HepG2 (cell line): ENCODE results near the gene INPP5E. TPM values are rescaled to one million over a fixed set of nuclear protein-coding genes. Genes with fewer than 3 reads are reported as not detected.

Source experiments
- ARID3A ChIP-seq: IDR thresholded peaks from 2 replicates; pipeline ENCODE4 v1.6.1; 2012; ENCODE audit warnings: low read depth, low read length, improper control_type of control experiment
- CBFB ChIP-seq: sonication (generic); formaldehyde crosslinking; IDR thresholded peaks from 2 replicates; pipeline ENCODE4 v1.4.0; 2020; ENCODE audit warnings: missing genetic modification reagents
- CENPT ChIP-seq: sonication (generic); formaldehyde crosslinking; IDR thresholded peaks from 2 replicates; pipeline ENCODE4 v1.8.0; 2022; ENCODE audit warnings: low read depth, mild to moderate bottlenecking, moderate library complexity, missing genetic modification reagents
- ELF3 ChIP-seq: IDR thresholded peaks from 2 replicates; pipeline ENCODE4 v1.6.1; 2016; ENCODE audit warnings: missing genetic modification reagents, missing compliant biosample characterization
- HCFC1 ChIP-seq: fragments of 150-350 bp; IDR thresholded peaks from 2 replicates; pipeline ENCODE4 v1.6.1; 2014; ENCODE audit warnings: low read depth, low read length
- MYC ChIP-seq: sonication (generic); formaldehyde crosslinking; IDR thresholded peaks from 2 replicates; pipeline ENCODE4 v1.9.0; 2021; ENCODE audit warnings: missing genetic modification reagents, borderline replicate concordance
- NR1H2 ChIP-seq: sonication (generic); formaldehyde crosslinking; IDR thresholded peaks from 2 replicates; pipeline ENCODE4 v1.8.1; 2022; ENCODE audit warnings: low read depth, missing genetic modification reagents, borderline replicate concordance
- STAG1 ChIP-seq: sonication (generic); formaldehyde crosslinking; IDR thresholded peaks from 2 replicates; pipeline ENCODE4 v1.4.0; 2020; ENCODE audit warnings: missing genetic modification reagents
- U2AF1 ChIP-seq: fragments of 200-400 bp; formaldehyde crosslinking; optimal IDR thresholded peaks from 2 replicates; pipeline ENCODE3; 2017; ENCODE audit warnings: mild to moderate bottlenecking, low read depth, low read length
- U2AF2 ChIP-seq: fragments of 200-400 bp; formaldehyde crosslinking; IDR thresholded peaks from 2 replicates; pipeline ENCODE4 v1.6.1; 2017; ENCODE audit warnings: low read depth, mild to moderate bottlenecking, low read length
- UBTF ChIP-seq: sonication (generic); formaldehyde crosslinking; IDR thresholded peaks from 2 replicates; pipeline ENCODE4 v1.4.0; 2020; ENCODE audit warnings: mild to moderate bottlenecking, missing genetic modification reagents
- ZMYM3 ChIP-seq: sonication (generic); formaldehyde crosslinking; IDR thresholded peaks from 2 replicates; pipeline ENCODE4 v1.5.1; 2020; ENCODE audit warnings: mild to moderate bottlenecking, missing genetic modification reagents
- ZNF18 ChIP-seq: sonication (generic); formaldehyde crosslinking; IDR thresholded peaks from 2 replicates; pipeline ENCODE4 v1.8.0; 2022; ENCODE audit warnings: mild to moderate bottlenecking, missing genetic modification reagents; ENCODE audit not compliant: insufficient replicate concordance
- ZNF274 ChIP-seq: sonication (generic); formaldehyde crosslinking; IDR thresholded peaks from 2 replicates; pipeline ENCODE4 v1.5.1; 2020; ENCODE audit warnings: mild to moderate bottlenecking, missing genetic modification reagents
- ZSCAN21 ChIP-seq: sonication (generic); formaldehyde crosslinking; IDR thresholded peaks from 2 replicates; pipeline ENCODE4 v1.8.0; 2022; ENCODE audit warnings: mild to moderate bottlenecking, missing genetic modification reagents, moderate library complexity, borderline replicate concordance
- polyA plus RNA-seq, 8 experiments: library from polyadenylated mRNA; depleted of rRNA in 3 of 8; stranded (reverse) in 7 of 8; unstranded in 1 of 8; fragments of >200 nt; fragmentation: Illumina TruSeq in 4 of 8; extraction: Trizol in 4 of 8; gene quantifications; 2 replicates each; pipeline versions ENCODE4 v1.2.1 to v1.2.3, GENCODE V29; 2011 to 2016; ENCODE audit warnings: low read depth in 4 of 8, missing spikeins in 1 of 8, mixed read lengths in 1 of 8; ENCODE audit not compliant: insufficient read depth in 1 of 8
- total RNA-seq, 5 experiments: library from RNA; depleted of rRNA; stranded (reverse); fragments of >200 nt; fragmentation: Illumina TruSeq; extraction: Trizol; gene quantifications; 2 replicates each; pipeline ENCODE4 v1.2.3, GENCODE V29; 2016; ENCODE audit warnings: low read depth in 1 of 5
- TF ChIP-seq, protein P1 (sequence below): sonication (generic); formaldehyde crosslinking; IDR thresholded peaks from 2 replicates; pipeline ENCODE4 v1.4.0; 2020; ENCODE audit warnings: missing genetic modification reagents
- TF ChIP-seq, protein P2 (sequence below): sonication (generic); formaldehyde crosslinking; conservative IDR thresholded peaks from 2 replicates; pipeline ENCODE4 v1.8.1; 2023; ENCODE audit warnings: missing genetic modification reagents

Gene INPP5E
- total and polyA plus RNA-seq, 2 of the 13 experiments (the other 11 are each of a cell fraction or from before 2014, with no cell fraction given): 5.5 TPM

- TF ChIP-seq, protein P1, sequence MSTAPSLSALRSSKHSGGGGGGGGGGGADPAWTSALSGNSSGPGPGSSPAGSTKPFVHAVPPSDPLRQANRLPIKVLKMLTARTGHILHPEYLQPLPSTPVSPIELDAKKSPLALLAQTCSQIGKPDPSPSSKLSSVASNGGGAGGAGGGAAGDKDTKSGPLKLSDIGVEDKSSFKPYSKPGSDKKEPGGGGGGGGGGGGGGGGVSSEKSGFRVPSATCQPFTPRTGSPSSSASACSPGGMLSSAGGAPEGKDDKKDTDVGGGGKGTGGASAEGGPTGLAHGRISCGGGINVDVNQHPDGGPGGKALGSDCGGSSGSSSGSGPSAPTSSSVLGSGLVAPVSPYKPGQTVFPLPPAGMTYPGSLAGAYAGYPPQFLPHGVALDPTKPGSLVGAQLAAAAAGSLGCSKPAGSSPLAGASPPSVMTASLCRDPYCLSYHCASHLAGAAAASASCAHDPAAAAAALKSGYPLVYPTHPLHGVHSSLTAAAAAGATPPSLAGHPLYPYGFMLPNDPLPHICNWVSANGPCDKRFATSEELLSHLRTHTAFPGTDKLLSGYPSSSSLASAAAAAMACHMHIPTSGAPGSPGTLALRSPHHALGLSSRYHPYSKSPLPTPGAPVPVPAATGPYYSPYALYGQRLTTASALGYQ (CRISPR knock-in tag): peak; percentile 38; the same call in 1 of the 2 replicates
- TF ChIP-seq ZSCAN21 (CRISPR knock-in tag) (no peak; the same call in 1 of the 2 replicates), ZNF18 (CRISPR knock-in tag) (no peak), NR1H2 (no peak), HCFC1 (peak; percentile 58; the same call in 1 of the 2 replicates), ARID3A (no peak), ELF3 (CRISPR knock-in tag) (peak; percentile 48), ZMYM3 (CRISPR knock-in tag) (no peak), U2AF2 (no peak), UBTF (no peak; the same call in none of the 2 replicates), U2AF1 (no peak), MYC (CRISPR knock-in tag) (peak; percentile 94), STAG1 (no peak), CENPT (CRISPR knock-in tag) (0 out of 2 replicates have a peak, but pooled peaks have one; percentile 11), ZNF274 (peak; percentile 82; the same call in 1 of the 2 replicates), CBFB (CRISPR knock-in tag) (peak; percentile 90)
- TF ChIP-seq, protein P2, sequence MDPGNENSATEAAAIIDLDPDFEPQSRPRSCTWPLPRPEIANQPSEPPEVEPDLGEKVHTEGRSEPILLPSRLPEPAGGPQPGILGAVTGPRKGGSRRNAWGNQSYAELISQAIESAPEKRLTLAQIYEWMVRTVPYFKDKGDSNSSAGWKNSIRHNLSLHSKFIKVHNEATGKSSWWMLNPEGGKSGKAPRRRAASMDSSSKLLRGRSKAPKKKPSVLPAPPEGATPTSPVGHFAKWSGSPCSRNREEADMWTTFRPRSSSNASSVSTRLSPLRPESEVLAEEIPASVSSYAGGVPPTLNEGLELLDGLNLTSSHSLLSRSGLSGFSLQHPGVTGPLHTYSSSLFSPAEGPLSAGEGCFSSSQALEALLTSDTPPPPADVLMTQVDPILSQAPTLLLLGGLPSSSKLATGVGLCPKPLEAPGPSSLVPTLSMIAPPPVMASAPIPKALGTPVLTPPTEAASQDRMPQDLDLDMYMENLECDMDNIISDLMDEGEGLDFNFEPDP: no peak
Observed at GRCh38 chr9:136410500-136411287, 29.0 kb downstream of the INPP5E start, which contains the start of the genes ENTR1 and PMPCA (continued).
